H4 (cell line): ENCODE data around the gene GNAT3. TPM values are rescaled to one million over a fixed set of nuclear protein-coding genes. Genes with fewer than 3 reads are reported as not detected.
A peak's percentile ranks its signal among the peaks of the same experiment; 100 is the strongest.

Source experiments
- DNase-seq: peaks from one replicate; pipeline ENCODE4 v3.0.0-alpha.2; 2015; ENCODE audit warnings: low spot score
- total RNA-seq: library from RNA; depleted of rRNA; stranded (reverse); fragments of >200 nt; shearing (Covaris generic); gene quantifications from 2 replicates; pipeline ENCODE4 v1.2.3, GENCODE V29; 2014; rRNA removed

The GNAT3 gene
- 0.08 TPM in 1 of 2 replicates, not detected in the other for total RNA-seq

DNA sequence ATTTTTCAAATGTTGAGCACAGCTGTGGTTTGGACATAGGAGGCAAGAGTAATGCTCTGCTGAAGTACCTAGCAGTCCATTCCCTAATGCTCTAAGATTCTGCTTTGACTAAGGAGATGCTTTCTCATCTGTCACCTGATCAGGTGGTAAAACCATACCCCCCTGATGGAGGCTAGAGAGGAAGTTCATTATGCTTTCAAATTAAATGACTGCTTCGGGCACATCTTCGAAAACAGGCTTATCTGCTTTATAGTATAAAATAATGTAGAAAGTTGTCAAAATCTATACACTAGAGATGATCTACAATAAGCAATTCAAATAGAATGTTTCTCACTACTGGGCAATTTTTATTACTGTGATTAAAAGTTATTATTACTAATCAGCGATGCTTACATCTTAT is at the start of gene GNAT3:
Gene GNAT3, minus strand, starts transcription at position 101 of the 400 bp plus-strand sequence. CDS start 138 bp downstream, outside the sequence.
- DNase-seq, result no peak

DNA sequence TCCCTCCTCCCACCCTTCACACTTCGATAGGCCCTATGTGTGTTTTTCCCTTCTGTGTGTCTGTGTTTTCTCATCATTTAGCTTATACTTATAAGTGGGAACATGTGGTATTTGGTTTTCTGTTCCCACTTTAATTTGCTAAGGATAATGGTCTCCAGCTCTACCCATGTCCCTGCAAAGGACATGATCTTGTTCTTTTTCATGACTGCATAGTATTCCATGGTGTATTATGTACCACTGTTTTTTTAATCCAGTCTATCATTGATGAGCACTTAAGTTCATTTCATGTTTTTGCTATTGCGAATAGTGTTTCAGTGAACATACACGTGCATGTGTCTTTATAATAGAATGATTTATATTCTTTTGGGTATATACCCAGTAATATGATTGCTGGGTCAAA is 46.3 kb upstream of the GNAT3 start:
- no peak for DNase-seq

GRCh38 chr7:80552031-80552694 is 40.3 kb upstream of the GNAT3 start:
- no peak for DNase-seq

- no peak for DNase-seq
Measured at GRCh38 chr7:80550005-80550404, 38.1 kb upstream of the GNAT3 start.

DNA sequence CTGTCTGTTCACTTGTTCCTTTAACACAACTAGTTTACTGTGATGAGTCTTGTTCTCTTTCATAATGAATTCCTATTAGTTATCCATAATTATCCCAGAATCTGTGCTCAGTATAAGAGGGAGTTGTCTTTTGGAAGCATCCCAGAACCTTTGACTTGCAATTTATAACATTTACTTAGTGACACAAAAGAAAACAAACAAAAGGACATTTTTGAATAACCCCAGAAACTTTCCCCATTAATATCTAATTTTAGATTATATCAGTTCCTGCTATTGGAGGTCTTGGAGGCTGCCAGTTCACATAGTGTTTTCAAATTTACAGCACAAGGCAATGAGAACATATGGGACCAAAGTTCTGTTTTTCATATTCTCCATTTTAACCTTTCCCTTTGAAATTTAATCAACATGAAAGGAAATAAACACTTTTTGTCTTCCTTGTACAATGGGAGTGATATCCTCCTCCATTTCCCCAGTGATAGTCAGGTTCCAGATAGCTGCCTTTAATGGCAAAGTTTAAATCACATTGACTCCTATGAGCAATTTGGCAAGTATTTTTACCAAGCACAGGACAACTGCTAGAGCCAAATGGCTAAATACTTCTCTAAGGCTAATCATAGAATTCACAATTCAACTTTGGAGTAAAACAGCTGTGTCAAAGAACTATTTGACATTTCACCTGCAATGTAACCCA is 37.1 kb upstream of the GNAT3 start:
- no peak for DNase-seq

GRCh38 chr7:80542398-80542797 is 30.5 kb upstream of the GNAT3 start:
- peak; percentile 60 for DNase-seq

DNA sequence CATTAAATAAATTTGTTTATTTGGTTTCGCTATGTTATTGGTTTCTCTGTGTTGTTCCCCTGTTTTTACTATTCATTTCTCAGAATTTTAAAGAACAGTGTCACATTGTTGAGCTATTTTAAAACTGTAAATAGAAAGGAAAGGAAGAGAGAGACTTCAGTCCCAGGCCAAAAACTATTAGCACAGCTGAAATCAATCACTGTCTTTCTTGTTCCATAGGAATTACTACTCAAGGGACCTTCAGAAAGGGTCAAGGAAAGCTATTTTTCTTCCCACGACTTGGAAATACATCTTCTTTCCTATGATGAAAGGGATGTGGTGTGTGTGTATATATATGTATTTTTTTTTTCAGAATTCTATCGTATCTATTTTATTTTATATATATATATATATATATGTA is 29.0 kb upstream of the GNAT3 start:
- no peak for DNase-seq

DNA sequence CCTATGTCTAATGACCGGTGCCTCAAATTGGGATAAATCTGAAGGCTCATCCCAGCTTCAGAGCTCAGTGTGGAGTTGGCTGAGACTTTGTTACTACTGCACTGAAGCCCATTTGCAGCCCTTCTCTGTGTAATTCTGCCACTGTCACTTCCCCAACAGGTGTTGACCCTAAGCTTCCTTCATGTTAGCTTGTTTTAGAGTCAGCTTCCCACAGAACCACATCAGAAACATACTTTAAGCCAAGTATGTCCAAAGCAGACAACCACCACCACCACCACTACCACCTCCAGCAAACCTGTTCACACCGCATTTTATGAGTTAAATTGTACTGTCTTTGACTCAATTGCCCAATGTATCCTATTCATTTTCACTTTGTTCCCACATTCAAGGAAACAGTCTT is 25.2 kb upstream of the GNAT3 start:
- DNase-seq, result no peak

DNA sequence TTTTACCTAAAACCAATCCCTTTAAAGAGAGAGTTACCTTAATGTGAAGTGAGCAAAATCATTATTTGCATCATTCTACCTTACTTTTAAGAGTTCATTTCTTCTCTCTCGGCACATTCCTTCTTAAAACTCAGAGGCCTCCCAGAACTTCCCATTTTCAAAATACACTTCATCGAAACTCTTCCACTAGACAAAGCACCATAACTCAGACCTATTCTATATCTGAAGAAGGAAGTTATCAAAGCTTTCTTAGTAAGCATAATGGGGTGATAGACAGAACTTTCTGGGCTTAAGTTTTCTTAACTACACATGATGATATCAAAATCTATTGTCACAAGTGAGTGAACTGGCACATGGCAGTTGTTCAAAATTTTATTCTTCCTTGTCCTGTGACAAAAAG is 24.6 kb upstream of the GNAT3 start:
- no peak for DNase-seq

GRCh38 chr7:80533287-80533686 is 21.4 kb upstream of the GNAT3 start:
- DNase-seq, result no peak

DNA sequence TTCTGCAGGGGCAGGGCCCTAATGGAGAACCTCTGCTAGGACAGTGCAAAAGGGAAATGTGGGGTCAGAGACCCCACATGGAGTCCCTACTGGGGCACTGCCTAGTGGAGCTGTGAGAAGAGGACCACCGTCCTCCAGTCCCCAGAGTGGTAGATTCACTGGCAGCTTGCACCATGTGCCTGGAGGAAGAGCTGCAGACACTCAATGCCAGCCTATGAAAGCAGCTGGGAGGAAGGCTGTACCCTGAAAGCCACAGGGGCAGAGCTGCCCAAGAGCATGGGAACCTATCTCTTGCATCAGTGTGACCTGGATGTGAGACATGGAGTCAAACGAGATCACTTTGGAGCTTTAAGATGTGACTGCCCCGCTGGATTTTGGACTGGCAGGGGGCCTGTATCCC is 20.3 kb upstream of the GNAT3 start:
- DNase-seq, result no peak

- DNase-seq, result no peak
Measured at GRCh38 chr7:80530136-80530535, 18.3 kb upstream of the GNAT3 start.

DNA sequence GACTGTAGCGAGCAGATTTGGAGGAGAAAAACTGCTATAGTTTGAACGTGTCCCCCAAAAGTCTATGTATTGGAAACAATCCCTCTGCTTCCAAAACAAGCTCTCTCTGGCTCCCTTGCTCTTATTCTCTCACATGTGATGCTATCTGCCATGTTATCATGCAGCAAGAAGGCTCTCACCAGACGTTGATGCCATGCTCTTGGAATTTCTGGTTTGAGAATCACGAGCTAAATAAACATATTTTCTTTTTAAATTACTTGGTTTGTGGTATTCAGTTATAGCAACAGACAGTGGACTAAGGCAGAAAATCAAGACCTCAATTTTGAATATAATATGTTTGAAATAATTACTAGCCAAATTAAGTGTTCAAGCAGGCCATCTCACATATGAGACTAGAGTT is 17.5 kb upstream of the GNAT3 start:
- DNase-seq, result no peak

- no peak for DNase-seq
Measured at GRCh38 chr7:80528689-80529088, 16.8 kb upstream of the GNAT3 start.

- DNase-seq, result no peak
Measured at GRCh38 chr7:80526472-80526871, 14.6 kb upstream of the GNAT3 start.

- no peak for DNase-seq
Measured at GRCh38 chr7:80524693-80525092, 12.8 kb upstream of the GNAT3 start.

DNA sequence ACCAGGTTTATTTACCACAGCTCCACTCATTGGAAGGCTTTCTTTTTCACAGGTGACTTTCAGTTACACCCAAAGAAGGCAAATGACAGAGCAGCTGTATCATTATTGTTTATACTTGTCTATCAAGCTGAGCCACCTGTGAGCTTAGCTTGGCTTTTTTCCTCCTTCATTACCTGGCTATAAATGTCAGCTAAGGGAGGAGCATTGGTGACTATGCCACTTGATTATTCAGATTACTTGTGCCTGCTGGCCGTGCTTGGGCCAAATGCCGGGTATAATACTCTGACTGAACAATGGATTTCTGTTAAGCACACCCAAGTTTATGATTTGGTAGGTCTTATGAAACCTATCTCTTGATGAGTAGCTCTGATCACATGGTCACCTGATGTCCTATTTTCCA is 9.9 kb upstream of the GNAT3 start:
- DNase-seq, result no peak

- no peak for DNase-seq
Measured at GRCh38 chr7:80520199-80520598, 8.3 kb upstream of the GNAT3 start.

DNA sequence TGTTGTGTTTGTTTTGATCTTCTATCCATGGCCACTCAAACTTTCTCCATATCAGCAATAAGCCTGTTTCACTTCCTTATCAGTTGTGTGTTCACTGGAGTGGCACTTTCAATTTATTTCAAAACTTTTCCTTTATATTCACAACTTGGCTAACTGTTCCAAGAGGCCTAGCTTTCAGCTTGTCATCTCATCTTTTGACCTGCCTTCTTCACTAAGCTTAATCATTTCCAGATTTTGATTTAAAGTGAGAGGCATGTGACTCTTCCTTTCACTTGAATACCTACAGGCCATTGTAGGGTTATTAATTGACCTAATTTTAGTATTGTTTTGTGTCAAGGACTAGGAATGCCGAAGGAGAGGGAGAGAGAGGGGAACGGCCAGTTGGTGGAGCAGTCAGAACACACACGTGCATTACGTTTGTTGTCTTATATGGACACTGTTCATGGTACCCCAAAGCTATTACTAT is 5.5 kb upstream of the GNAT3 start:
- no peak for DNase-seq

GRCh38 chr7:80515298-80515697 is 3.4 kb upstream of the GNAT3 start:
- DNase-seq, result no peak

GRCh38 chr7:80510021-80510420 is 1.8 kb downstream of the GNAT3 start:
- no peak for DNase-seq

DNA sequence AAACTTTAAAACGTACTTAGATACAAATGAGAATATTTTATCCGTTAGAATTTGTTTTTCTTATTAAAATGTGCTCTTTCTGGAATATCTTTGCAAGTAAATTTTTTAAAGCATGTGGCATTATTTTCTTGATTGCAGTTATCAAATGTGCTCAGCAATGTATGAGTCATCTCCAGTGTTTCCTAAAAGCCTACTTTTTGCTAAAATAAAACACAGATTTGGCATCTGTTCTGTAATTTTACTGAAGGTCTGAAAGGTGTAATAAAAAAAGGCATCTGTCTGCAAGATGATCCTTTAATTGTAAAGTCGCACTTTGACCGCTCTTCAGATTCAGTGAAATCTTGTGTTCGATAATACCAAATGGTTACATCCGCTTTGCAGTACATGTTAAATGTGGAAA is 3.4 kb downstream of the GNAT3 start:
- no peak for DNase-seq

- no peak for DNase-seq
Measured at GRCh38 chr7:80505900-80506500, 5.9 kb downstream of the GNAT3 start.
